ENCODE results near the gene WNT8A.

Gene WNT8A

GRCh38 chr5:138082033-138082432 lies 1.8 kb upstream of the WNT8A start (continued):
- TF ChIP-seq CSRNP3 (CRISPR knock-in tag; IDR thresholded peaks at IDR 0.05) (no peak), ARNTL (CRISPR knock-in tag; IDR thresholded peaks at IDR 0.05; ENCODE audit: borderline replicate concordance, low read depth) (no peak)

GRCh38 chr5:138091685-138092084 lies 7.9 kb downstream of the WNT8A start:
- ATAC-seq = no peak
- no peak for TF ChIP-seq POU6F1 (CRISPR knock-in tag; IDR thresholded peaks at IDR 0.05; ENCODE audit: borderline replicate concordance, low read depth)

GRCh38 chr5:138092301-138092700 lies 8.5 kb downstream of the WNT8A start:
- TF ChIP-seq PPARA (CRISPR knock-in tag; IDR thresholded peaks at IDR 0.05; ENCODE audit: borderline replicate concordance) = no peak
- ATAC-seq = no peak

GRCh38 chr5:138093036-138093435 lies 9.2 kb downstream of the WNT8A start:
- no peak for TF ChIP-seq ZFP3 (CRISPR knock-in tag; IDR thresholded peaks at IDR 0.05)
- TF ChIP-seq CREB5 (CRISPR knock-in tag; IDR thresholded peaks at IDR 0.05; ENCODE audit: low read depth) = no peak
- no peak for TF ChIP-seq ZNF70 (CRISPR knock-in tag; IDR thresholded peaks at IDR 0.05)
- no peak for TF ChIP-seq SNAI2 (CRISPR knock-in tag; IDR thresholded peaks at IDR 0.05)
- TF ChIP-seq ZC3H10 (CRISPR knock-in tag; IDR thresholded peaks at IDR 0.05) = no peak
- no peak for TF ChIP-seq ISL1 (CRISPR knock-in tag; IDR thresholded peaks at IDR 0.05)
- TF ChIP-seq TOX (CRISPR knock-in tag; IDR thresholded peaks at IDR 0.05; ENCODE audit: borderline replicate concordance) = no peak
- no peak for TF ChIP-seq BACH2 (CRISPR knock-in tag; IDR thresholded peaks at IDR 0.05; ENCODE audit: borderline replicate concordance)
- no peak for TF ChIP-seq ZNF565 (CRISPR knock-in tag; conservative IDR thresholded peaks at IDR 0.05; ENCODE audit: low read depth)
- TF ChIP-seq PPARA (CRISPR knock-in tag; IDR thresholded peaks at IDR 0.05; ENCODE audit: borderline replicate concordance) = no peak
- no peak for TF ChIP-seq CSDC2 (CRISPR knock-in tag; IDR thresholded peaks at IDR 0.05)
- TF ChIP-seq ZFP30 (CRISPR knock-in tag; IDR thresholded peaks at IDR 0.05) = no peak
- TF ChIP-seq RARB (CRISPR knock-in tag; IDR thresholded peaks at IDR 0.05) = no peak
- TF ChIP-seq POU6F1 (CRISPR knock-in tag; IDR thresholded peaks at IDR 0.05; ENCODE audit: borderline replicate concordance, low read depth) = no peak
- no peak for TF ChIP-seq OSR1 (CRISPR knock-in tag; IDR thresholded peaks at IDR 0.05)
- no peak for TF ChIP-seq ARNTL (CRISPR knock-in tag; IDR thresholded peaks at IDR 0.05; ENCODE audit: borderline replicate concordance, low read depth)
- no peak for TF ChIP-seq CSRNP3 (CRISPR knock-in tag; IDR thresholded peaks at IDR 0.05)
- TF ChIP-seq GLIS3 (CRISPR knock-in tag; IDR thresholded peaks at IDR 0.05) = no peak
- no peak for ATAC-seq

- ATAC-seq = no peak
- no peak for TF ChIP-seq ZNF8 (CRISPR knock-in tag; IDR thresholded peaks at IDR 0.05)
- TF ChIP-seq ESRRG (CRISPR knock-in tag; IDR thresholded peaks at IDR 0.05) = no peak
- no peak for TF ChIP-seq ISL1 (CRISPR knock-in tag; IDR thresholded peaks at IDR 0.05)
- TF ChIP-seq TOX (CRISPR knock-in tag; IDR thresholded peaks at IDR 0.05; ENCODE audit: borderline replicate concordance) = no peak
- TF ChIP-seq POU6F1 (CRISPR knock-in tag; IDR thresholded peaks at IDR 0.05; ENCODE audit: borderline replicate concordance, low read depth) = no peak
- no peak for TF ChIP-seq CSRNP3 (CRISPR knock-in tag; IDR thresholded peaks at IDR 0.05)
- no peak for TF ChIP-seq SNAI2 (CRISPR knock-in tag; IDR thresholded peaks at IDR 0.05)
- no peak for TF ChIP-seq BACH2 (CRISPR knock-in tag; IDR thresholded peaks at IDR 0.05; ENCODE audit: borderline replicate concordance)
- TF ChIP-seq RARB (CRISPR knock-in tag; IDR thresholded peaks at IDR 0.05) = no peak
- no peak for TF ChIP-seq TCF4 (CRISPR knock-in tag; IDR thresholded peaks at IDR 0.05; ENCODE audit: borderline replicate concordance)
- no peak for TF ChIP-seq OSR1 (CRISPR knock-in tag; IDR thresholded peaks at IDR 0.05)
- TF ChIP-seq GLIS3 (CRISPR knock-in tag; IDR thresholded peaks at IDR 0.05) = no peak
Measured at GRCh38 chr5:138095100-138095907, 11.5 kb downstream of the WNT8A start.

Data from SK-N-SH treated with all-trans-retinoic acid at 6 μM for 48 hours (cell line).